ENCODE results near the gene ALPG. TPM values are rescaled to one million over a fixed set of nuclear protein-coding genes. Genes with fewer than 3 reads are reported as not detected.

The ALPG gene
- total RNA-seq, 1 experiment from 2014 or later: 0.10 TPM

GRCh38 chr2:232436381-232437194 is 29.9 kb downstream of the ALPG start:
- Histone ChIP-seq H4K20me1 (ENCODE audit: insufficient read depth) (no peaks in the 10 kb centered on the region), H3K4me1 (ENCODE audit: control insufficient read depth in 1 of 2, insufficient read depth in 2 of 2, low read length in 2 of 2) (peaks cover 0 to 3% of the 10 kb centered on the region in 2 experiments; a peak in 1 of 4 replicates), H3K4me2 (ENCODE audit: low read length) (no peak overlapping the region), H3K9me2 (ENCODE audit: insufficient read depth) (no peaks in the 10 kb centered on the region), H3K27me3 (ENCODE audit: insufficient read depth, low read length) (no peaks in the 10 kb centered on the region), H3K27ac (ENCODE audit: low read depth, low read length) (no peak overlapping the region), H3K79me2 (ENCODE audit: insufficient read depth, low read length) (no peaks in the 10 kb centered on the region), H2AFZ (ENCODE audit: low read depth, low read length, poor library complexity, severe bottlenecking) (no peak overlapping the region), H3K36me3 (ENCODE audit: control insufficient read depth in 1 of 2, insufficient read depth in 2 of 2, low read length in 2 of 2) (no peaks in the 10 kb centered on the region), H3K4me3 (replicated peaks in 1 of 2; ENCODE audit: low read depth in 1 of 2, low read length in 2 of 2) (no peak overlapping the region), H3K9me3 (ENCODE audit: control insufficient read depth in 1 of 2, insufficient read depth in 1 of 2, low read depth in 1 of 2, low read length in 2 of 2) (no peaks in the 10 kb centered on the region), H3K9ac (ENCODE audit: low read length) (no peak overlapping the region)
- ChIA-PET CTCF (interaction anchor here (0.8 to 1.4 kb wide), 4 partner anchors 9 to 537 kb away, joined by 3 to 4 read pairs (median 3); no protein-coding TSS in a partner anchor), RAD21 (ENCODE audit: low non-redundant PET in 1 of 2, low total read pairs in 2 of 2, uncharacterized antibody in 2 of 2, unreplicated experiment in 2 of 2) (no interaction called here), POLR2A (no interaction called here)
- ATAC-seq: no peak
- no TSS peak for BruUV-seq (replicated peaks)
- intact Hi-C loops (cut with micrococcal nuclease): no loop called here
- no peak for DNase-seq (ENCODE audit: low read depth, low spot score)
- TF ChIP-seq ATF3 (IDR thresholded peaks at IDR 0.05) (no peak), EGR1 (IDR thresholded peaks at IDR 0.05; ENCODE audit: low read depth) (no peak), REST (IDR thresholded peaks at IDR 0.05; ENCODE audit: low read depth) (no peak), SIN3A (IDR thresholded peaks at IDR 0.05; ENCODE audit: low read depth) (no peak), SP1 (IDR thresholded peaks at IDR 0.05; ENCODE audit: low read depth) (no peak), MAX (IDR thresholded peaks at IDR 0.05) (no peak), EZH2 (IDR thresholded peaks at IDR 0.05) (no peak), CTCF (IDR thresholded peaks at IDR 0.05 in 2 of 3, conservative IDR thresholded peaks at IDR 0.05 in 1 of 3; ENCODE audit: borderline replicate concordance in 1 of 3, insufficient read depth in 1 of 3, low read depth in 2 of 3, low read length in 2 of 3) (no peak)

All from HCT116 (cell line).